Smooth muscle cell (in vitro differentiated cells): Measurements from ENCODE around the gene PDZD2. TPM values are rescaled to one million over a fixed set of nuclear protein-coding genes. Genes with fewer than 3 reads are reported as not detected.

ENCODE experiments used
- DNase-seq: peaks from one replicate; lab custom pipeline; 2025; ENCODE audit not compliant: unreplicated experiment; lab: John Stamatoyannopoulos, UW
- H2AFZ ChIP-seq: fragments of 200-600 bp; sonication (generic); 2 replicates; pipeline ENCODE4 v1.6.0; 2016; ENCODE audit warnings: antibody characterized with exemption, low read depth, mild to moderate bottlenecking
- H3F3A ChIP-seq: fragments of 200-600 bp; sonication (generic); 2 replicates; pipeline ENCODE4 v1.6.0; 2017; ENCODE audit warnings: antibody characterized with exemption, low read depth
- H3K27ac ChIP-seq: fragments of 200-600 bp; sonication (generic); 2 replicates; pipeline ENCODE4 v1.5.1; 2016; ENCODE audit warnings: low read depth, mild to moderate bottlenecking
- H3K27me3 ChIP-seq: fragments of 200-600 bp; sonication (generic); 2 replicates; pipeline ENCODE4 v1.6.1; 2016; ENCODE audit warnings: low read depth, mild to moderate bottlenecking
- H3K36me3 ChIP-seq: fragments of 200-600 bp; sonication (generic); 2 replicates; pipeline ENCODE4 v1.5.1; 2016; ENCODE audit warnings: low read depth
- H3K4me1 ChIP-seq: fragments of 200-600 bp; sonication (generic); 2 replicates; pipeline ENCODE4 v1.5.1; 2016; ENCODE audit warnings: low read depth
- H3K4me2 ChIP-seq: fragments of 200-600 bp; sonication (generic); 2 replicates; pipeline ENCODE4 v1.6.0; 2016; ENCODE audit warnings: mild to moderate bottlenecking
- H3K4me3 ChIP-seq: fragments of 200-600 bp; sonication (generic); 2 replicates; pipeline ENCODE4 v1.5.1; 2016; ENCODE audit warnings: mild to moderate bottlenecking
- H3K79me2 ChIP-seq: fragments of 200-600 bp; sonication (generic); 2 replicates; pipeline ENCODE4 v1.6.0; 2016; ENCODE audit warnings: low read depth, mild to moderate bottlenecking
- H3K9ac ChIP-seq: fragments of 200-600 bp; sonication (generic); 2 replicates; pipeline ENCODE4 v1.6.0; 2016; ENCODE audit warnings: low read depth
- H3K9me3 ChIP-seq: fragments of 200-600 bp; sonication (generic); replicated peaks from 2 replicates; pipeline ENCODE4 v1.5.1; 2016; ENCODE audit warnings: low read depth
- H4K20me1 ChIP-seq: fragments of 200-600 bp; sonication (generic); 2 replicates; pipeline ENCODE4 v1.6.0; 2016; ENCODE audit warnings: low read depth
- CTCF ChIP-seq: fragments of 200-600 bp; sonication (generic); IDR thresholded peaks from 2 replicates; pipeline ENCODE4 v1.5.1; 2017; ENCODE audit warnings: borderline replicate concordance, mild to moderate bottlenecking, antibody characterized with exemption; ENCODE audit not compliant: insufficient read depth, poor library complexity, severe bottlenecking
- WGBS: methylation state at CpG from one replicate; pipeline ENCODE4 v1.1.7; 2016; ENCODE audit warnings: low lambda C conversion rate; 5-methylcytosine and 5-hydroxymethylcytosine counted together
- polyA plus RNA-seq: library from polyadenylated mRNA; unstranded; fragments of >200 nt; fragmentation: Nextera tagmentation; extraction: Ambion mirVana; gene quantifications from 2 replicates; pipeline ENCODE4 v1.2.1, GENCODE V29; 2016
- total RNA-seq: library from RNA; depleted of rRNA; stranded (reverse); fragments of >200 nt; gene quantifications from 2 replicates; pipeline ENCODE4 v1.2.3, GENCODE V29; 2014

The PDZD2 gene
- total and polyA plus RNA-seq, 2 experiments from 2014 or later, result 3.2 to 4.1 TPM

- no peak for DNase-seq
- Histone ChIP-seq H2AFZ (no peak overlapping the region), H3K79me2 (no peaks in the 10 kb centered on the region)
Observed at GRCh38 chr5:31614151-31615020, 24.5 kb upstream of the PDZD2 start.

GRCh38 chr5:31617867-31618266, 21.1 kb upstream of the PDZD2 start:
- Histone ChIP-seq H4K20me1 (no peaks in the 10 kb centered on the region), H3F3A (no peaks in the 10 kb centered on the region), H2AFZ (no peak overlapping the region), H3K36me3 (no peaks in the 10 kb centered on the region), H3K4me1 (peaks cover 3% of the 10 kb centered on the region), H3K27me3 (no peaks in the 10 kb centered on the region), H3K79me2 (no peaks in the 10 kb centered on the region), H3K4me3 (no peak overlapping the region), H3K9me3 (no peaks in the 10 kb centered on the region), H3K27ac (no peak overlapping the region), H3K9ac (no peak overlapping the region), H3K4me2 (no peak overlapping the region)
- no peak for DNase-seq
- WGBS, result 91% methylated on average over 5 of the region's 5 CpGs
- no peak for TF ChIP-seq CTCF

More at GRCh38 chr5:31614151-31615020, 24.5 kb upstream of the PDZD2 start:
- H3K36me3 ChIP-seq, result no peaks in the 10 kb centered on the region
- no peak overlapping the region for H3K9ac ChIP-seq
- H3K4me3 ChIP-seq, result no peak overlapping the region
- H3F3A ChIP-seq, result no peaks in the 10 kb centered on the region
- H3K9me3 ChIP-seq, result no peaks in the 10 kb centered on the region
- no peak for TF ChIP-seq CTCF
- WGBS, result 70% methylated on average over 11 of the region's 11 CpGs
- H3K4me1 ChIP-seq, result peaks cover 3% of the 10 kb centered on the region
- no peaks in the 10 kb centered on the region for H4K20me1 ChIP-seq
- H3K4me2 ChIP-seq, result no peak overlapping the region
- H3K27ac ChIP-seq, result no peak overlapping the region
- no peaks in the 10 kb centered on the region for H3K27me3 ChIP-seq

GRCh38 chr5:31620026-31620425, 18.9 kb upstream of the PDZD2 start:
- peaks cover 3% of the 10 kb centered on the region for H3K4me1 ChIP-seq
- no peak overlapping the region for H2AFZ ChIP-seq
- H3K36me3 ChIP-seq, result no peaks in the 10 kb centered on the region
- H3K79me2 ChIP-seq, result no peaks in the 10 kb centered on the region
- no peak for DNase-seq
- H3K27ac ChIP-seq, result no peak overlapping the region
- H3F3A ChIP-seq, result no peaks in the 10 kb centered on the region
- H3K27me3 ChIP-seq, result no peaks in the 10 kb centered on the region
- H3K9me3 ChIP-seq, result no peaks in the 10 kb centered on the region
- H3K9ac ChIP-seq, result no peak overlapping the region
- TF ChIP-seq CTCF, result no peak
- no peak overlapping the region for H3K4me3 ChIP-seq
- no peak overlapping the region for H3K4me2 ChIP-seq
- WGBS, result 80% methylated on average over 4 of the region's 4 CpGs
- no peaks in the 10 kb centered on the region for H4K20me1 ChIP-seq
